Trophoblast cell (in vitro differentiated cells and primary cell): ENCODE data around the gene LIME1.

Experiments used
- DNase-seq, 2 donors: peaks; one replicate each; pipeline ENCODE4 v3.0.0-alpha.2; 2016
- H2AFZ ChIP-seq: 2 replicates; pipeline ENCODE4 v1.6.1; 2013; ENCODE audit warnings: low read length, moderate library complexity, mild to moderate bottlenecking; ENCODE audit not compliant: insufficient read depth, poor library complexity
- H2AK5ac ChIP-seq: 2 replicates; pipeline ENCODE4 v1.6.1; 2013; ENCODE audit warnings: mild to moderate bottlenecking, low read length
- H2BK120ac ChIP-seq: 2 replicates; pipeline ENCODE4 v1.6.1; 2013; ENCODE audit warnings: low read length, mild to moderate bottlenecking, moderate library complexity; ENCODE audit not compliant: insufficient read depth, poor library complexity
- H2BK12ac ChIP-seq: 2 replicates; pipeline ENCODE4 v1.6.1; 2013; ENCODE audit warnings: mild to moderate bottlenecking, low read length, moderate library complexity
- H2BK5ac ChIP-seq: 2 replicates; pipeline ENCODE4 v1.6.1; 2013; ENCODE audit warnings: low read length, low read depth, moderate library complexity, mild to moderate bottlenecking; ENCODE audit not compliant: poor library complexity
- H3K14ac ChIP-seq: 2 replicates; pipeline ENCODE4 v1.6.1; 2013; ENCODE audit warnings: mild to moderate bottlenecking, low read length
- H3K18ac ChIP-seq: 2 replicates; pipeline ENCODE4 v1.6.1; 2013; ENCODE audit warnings: mild to moderate bottlenecking, low read length
- H3K23ac ChIP-seq: 2 replicates; pipeline ENCODE4 v1.6.1; 2013; ENCODE audit warnings: low read length
- H3K27ac ChIP-seq: 2 replicates; pipeline ENCODE4 v1.5.1; 2013; ENCODE audit warnings: low read depth, mild to moderate bottlenecking, inconsistent platforms, low read length, moderate library complexity
- H3K27me3 ChIP-seq: 2 replicates; pipeline ENCODE4 v1.6.1; 2013; ENCODE audit warnings: inconsistent platforms, mild to moderate bottlenecking, low read length, moderate library complexity; ENCODE audit not compliant: insufficient read depth
- H3K36me3 ChIP-seq, 2 experiments: 1 replicate in 1 of 2; 2 replicates in 1 of 2; pipeline ENCODE4 v1.6.1; 2013; ENCODE audit warnings: low read length in 2 of 2, mild to moderate bottlenecking in 2 of 2, moderate library complexity in 1 of 2; ENCODE audit not compliant: insufficient read depth in 2 of 2, control insufficient read depth in 1 of 2
- H3K4ac ChIP-seq: 2 replicates; pipeline ENCODE4 v1.6.1; 2013; ENCODE audit warnings: low read depth, mild to moderate bottlenecking, low read length, moderate library complexity
- H3K4me1 ChIP-seq, 2 experiments: 1 replicate in 1 of 2; 2 replicates in 1 of 2; pipeline ENCODE4 v1.6.1; 2013; ENCODE audit warnings: low read length in 2 of 2, mild to moderate bottlenecking in 2 of 2, moderate library complexity in 1 of 2; ENCODE audit not compliant: insufficient read depth in 2 of 2, control insufficient read depth in 1 of 2
- H3K4me2 ChIP-seq: 2 replicates; pipeline ENCODE4 v1.6.1; 2013; ENCODE audit warnings: inconsistent platforms, mild to moderate bottlenecking, low read length, moderate library complexity
- H3K4me3 ChIP-seq: 2 replicates; pipeline ENCODE4 v1.5.1; 2013; ENCODE audit warnings: mild to moderate bottlenecking, low read depth, low read length, inconsistent platforms
- H3K79me1 ChIP-seq: one replicate; pipeline ENCODE4 v1.6.1; 2013; ENCODE audit warnings: low read length
- H3K79me2 ChIP-seq: 2 replicates; pipeline ENCODE4 v1.6.1; 2013; ENCODE audit warnings: low read length, mild to moderate bottlenecking; ENCODE audit not compliant: control insufficient read depth, insufficient read depth, poor library complexity
- H3K9ac ChIP-seq: 2 replicates; pipeline ENCODE4 v1.6.1; 2013; ENCODE audit warnings: mild to moderate bottlenecking, low read length
- H3K9me3 ChIP-seq: 2 replicates; pipeline ENCODE4 v1.6.1; 2013; ENCODE audit warnings: low read depth, mild to moderate bottlenecking, control low read depth, inconsistent platforms, low read length; ENCODE audit not compliant: insufficient read depth
- H4K12ac ChIP-seq: 2 replicates; pipeline ENCODE4 v1.6.1; 2013; ENCODE audit warnings: low read depth, mild to moderate bottlenecking, low read length, moderate library complexity
- H4K8ac ChIP-seq: 2 replicates; pipeline ENCODE4 v1.6.1; 2013; ENCODE audit warnings: low read depth, mild to moderate bottlenecking, low read length, moderate library complexity
- H4K91ac ChIP-seq: one replicate; pipeline ENCODE4 v1.6.1; 2013; ENCODE audit warnings: low read depth, mild to moderate bottlenecking, low read length, moderate library complexity
- WGBS: extraction: QIAGEN DNeasy Blood & Tissue Kit; methylation state at CpG from one replicate; pipeline ENCODE4 v1.1.7; 2013; ENCODE audit warnings: missing lambda C conversion rate; ENCODE audit not compliant: insufficient read length, insufficient coverage; ENCODE audit errors: extremely low coverage; 5-methylcytosine and 5-hydroxymethylcytosine counted together

Gene LIME1

GRCh38 chr20:63743210-63743970 lies 6.9 kb downstream of the LIME1 start:
- DNase-seq: no peak
- Histone ChIP-seq H3K4me1 (peaks cover 13 to 14% of the 10 kb centered on the region in 2 experiments), H4K8ac (no peak overlapping the region), H2BK120ac (no peak overlapping the region), H2AFZ (no peak overlapping the region), H4K12ac (no peak overlapping the region), H3K79me1 (peaks cover 15% of the 10 kb centered on the region), H3K4me3 (no peak overlapping the region), H4K91ac (no peak overlapping the region), H3K18ac (no peak overlapping the region), H3K36me3 (peaks cover 31 to 43% of the 10 kb centered on the region in 2 experiments), H3K9ac (no peak overlapping the region), H3K27me3 (no peaks in the 10 kb centered on the region), H3K79me2 (peaks cover 7% of the 10 kb centered on the region), H3K9me3 (no peaks in the 10 kb centered on the region), H3K23ac (no peak overlapping the region), H2BK5ac (no peak overlapping the region), H3K4ac (no peak overlapping the region), H3K27ac (no peak overlapping the region), H3K14ac (no peak overlapping the region), H2AK5ac (no peak overlapping the region), H2BK12ac (no peak overlapping the region), H3K4me2 (no peak overlapping the region)
- WGBS: no CpG with 5 or more reads among the region's 31 CpGs

- Histone ChIP-seq H4K91ac (no peak overlapping the region), H3K23ac (no peak overlapping the region), H2AK5ac (no peak overlapping the region), H3K79me2 (peaks cover 7% of the 10 kb centered on the region), H3K27me3 (no peaks in the 10 kb centered on the region), H3K79me1 (peaks cover 13% of the 10 kb centered on the region), H3K18ac (no peak overlapping the region), H2BK5ac (no peak overlapping the region), H3K14ac (no peak overlapping the region), H2BK120ac (no peak overlapping the region), H2AFZ (no peak overlapping the region), H3K9me3 (no peaks in the 10 kb centered on the region), H2BK12ac (no peak overlapping the region), H3K9ac (no peak overlapping the region), H3K36me3 (peaks cover 34 to 43% of the 10 kb centered on the region in 2 experiments), H3K4me2 (no peak overlapping the region), H3K4me3 (no peak overlapping the region), H4K8ac (no peak overlapping the region), H3K27ac (no peak overlapping the region), H3K4ac (no peak overlapping the region), H3K4me1 (peaks cover 8 to 10% of the 10 kb centered on the region in 2 experiments), H4K12ac (no peak overlapping the region)
- DNase-seq: no peak
- no CpG with 5 or more reads among the region's 4 CpGs for WGBS
These were observed 7.7 kb downstream of the LIME1 start for GRCh38 chr20:63744158-63744557.

GRCh38 chr20:63744574-63745423 lies 8.3 kb downstream of the LIME1 start:
- Histone ChIP-seq H3K18ac (no peak overlapping the region), H3K9ac (no peak overlapping the region), H2BK12ac (no peak overlapping the region), H4K91ac (no peak overlapping the region), H3K4me1 (peaks cover 8 to 10% of the 10 kb centered on the region in 2 experiments), H3K4me2 (no peak overlapping the region), H3K79me2 (peaks cover 7% of the 10 kb centered on the region), H2AK5ac (no peak overlapping the region), H2BK120ac (no peak overlapping the region), H4K12ac (no peak overlapping the region), H3K14ac (no peak overlapping the region), H2AFZ (no peak overlapping the region), H3K27me3 (no peaks in the 10 kb centered on the region), H3K4ac (no peak overlapping the region), H2BK5ac (no peak overlapping the region), H3K36me3 (peaks cover 34 to 43% of the 10 kb centered on the region in 2 experiments), H3K23ac (no peak overlapping the region), H3K4me3 (no peak overlapping the region), H3K9me3 (no peaks in the 10 kb centered on the region), H3K79me1 (peaks cover 13% of the 10 kb centered on the region), H4K8ac (no peak overlapping the region), H3K27ac (no peak overlapping the region)
- WGBS: no CpG with 5 or more reads among the region's 25 CpGs
- no peak for DNase-seq

- H3K9me3 ChIP-seq: no peaks in the 10 kb centered on the region
- no CpG with 5 or more reads among the region's 15 CpGs for WGBS
These were observed 9.0 kb downstream of the LIME1 start for GRCh38 chr20:63745424-63745805.

More at GRCh38 chr20:63745424-63745805, 9.0 kb downstream of the LIME1 start:
- H3K79me1 ChIP-seq: peaks cover 10% of the 10 kb centered on the region
- no peak overlapping the region for H3K9ac ChIP-seq
- H2AK5ac ChIP-seq: no peak overlapping the region
- H2BK12ac ChIP-seq: no peak overlapping the region
- H3K27me3 ChIP-seq: no peaks in the 10 kb centered on the region
- H4K91ac ChIP-seq: no peak overlapping the region
- no peak overlapping the region for H4K12ac ChIP-seq
- H3K18ac ChIP-seq: no peak overlapping the region
- no peak overlapping the region for H3K27ac ChIP-seq
- H2AFZ ChIP-seq: no peak overlapping the region
- H2BK120ac ChIP-seq: no peak overlapping the region
- no peak overlapping the region for H3K14ac ChIP-seq
- no peak overlapping the region for H3K4ac ChIP-seq
- no peak overlapping the region for H3K4me3 ChIP-seq
- H3K36me3 ChIP-seq: peaks cover 34 to 43% of the 10 kb centered on the region in 2 experiments
- DNase-seq: no peak
- no peak overlapping the region for H2BK5ac ChIP-seq
- H3K4me1 ChIP-seq: peaks cover 8 to 10% of the 10 kb centered on the region in 2 experiments
- H4K8ac ChIP-seq: no peak overlapping the region
- no peak overlapping the region for H3K23ac ChIP-seq
- peaks cover 5% of the 10 kb centered on the region for H3K79me2 ChIP-seq
- H3K4me2 ChIP-seq: no peak overlapping the region
